AG04450 (cell line): ENCODE measurements around the gene SLC10A3. TPM values are rescaled to one million over a fixed set of nuclear protein-coding genes. Genes with fewer than 3 reads are reported as not detected.

Experiments
- CTCF ChIA-PET: fragments of 300-600, 350-600 bp; formaldehyde crosslinking; extraction: SDS; loops from one replicate; lab custom pipeline; 2022; ENCODE audit warnings: antibody characterized with exemption, inconsistent platforms; lab: Charles Lee
- POLR2A ChIA-PET: fragments of 350-600 bp; formaldehyde crosslinking; extraction: SDS; loops from one replicate; lab custom pipeline; 2021; ENCODE audit warnings: antibody characterized with exemption, inconsistent platforms; lab: Yijun Ruan, JAX
- DNase-seq: peaks from one replicate; pipeline ENCODE4 v3.0.0-alpha.2; 2011; ENCODE audit warnings: low read depth, low spot score
- H3K27ac ChIP-seq: one replicate; pipeline ENCODE4 v1.5.1; 2012; ENCODE audit warnings: low read depth, low read length, control low read depth
- H3K27me3 ChIP-seq: one replicate; pipeline ENCODE4 v1.6.0; 2012; ENCODE audit warnings: low read length; ENCODE audit not compliant: control insufficient read depth, insufficient read depth
- H3K4me3 ChIP-seq: 2 replicates; pipeline ENCODE4 v1.5.1; 2011; ENCODE audit warnings: mild to moderate bottlenecking, low read depth, low read length, control low read depth
- H3K9me3 ChIP-seq: 2 replicates; pipeline ENCODE4 v1.5.1; 2012; ENCODE audit warnings: low read length; ENCODE audit not compliant: control insufficient read depth, insufficient read depth
- polyA plus RNA-seq: library from polyadenylated mRNA; depleted of rRNA; stranded (reverse); fragments of >200 nt; gene quantifications from 2 replicates; pipeline ENCODE4 v1.2.3, GENCODE V29; 2011
- TF ChIP-seq, protein P1 (sequence below): IDR thresholded peaks from 2 replicates; pipeline ENCODE4 v1.5.1; 2011; ENCODE audit warnings: low read depth, low read length, control low read depth, inconsistent platforms

Gene SLC10A3
- polyA plus RNA-seq, 1 experiment, result 10.1 TPM

GRCh38 chrX:154525606-154526490 lies 35.4 kb upstream of the SLC10A3 start:
- CTCF ChIA-PET, result interaction anchor here (1.4 kb wide), 1 partner anchor 127 kb away, joined by 5 read pairs; no protein-coding TSS in a partner anchor
- Histone ChIP-seq H3K9me3 (no peaks in the 10 kb centered on the region), H3K4me3 (no peak overlapping the region), H3K27me3 (no peaks in the 10 kb centered on the region), H3K27ac (no peak overlapping the region)
- TF ChIP-seq, protein P1, sequence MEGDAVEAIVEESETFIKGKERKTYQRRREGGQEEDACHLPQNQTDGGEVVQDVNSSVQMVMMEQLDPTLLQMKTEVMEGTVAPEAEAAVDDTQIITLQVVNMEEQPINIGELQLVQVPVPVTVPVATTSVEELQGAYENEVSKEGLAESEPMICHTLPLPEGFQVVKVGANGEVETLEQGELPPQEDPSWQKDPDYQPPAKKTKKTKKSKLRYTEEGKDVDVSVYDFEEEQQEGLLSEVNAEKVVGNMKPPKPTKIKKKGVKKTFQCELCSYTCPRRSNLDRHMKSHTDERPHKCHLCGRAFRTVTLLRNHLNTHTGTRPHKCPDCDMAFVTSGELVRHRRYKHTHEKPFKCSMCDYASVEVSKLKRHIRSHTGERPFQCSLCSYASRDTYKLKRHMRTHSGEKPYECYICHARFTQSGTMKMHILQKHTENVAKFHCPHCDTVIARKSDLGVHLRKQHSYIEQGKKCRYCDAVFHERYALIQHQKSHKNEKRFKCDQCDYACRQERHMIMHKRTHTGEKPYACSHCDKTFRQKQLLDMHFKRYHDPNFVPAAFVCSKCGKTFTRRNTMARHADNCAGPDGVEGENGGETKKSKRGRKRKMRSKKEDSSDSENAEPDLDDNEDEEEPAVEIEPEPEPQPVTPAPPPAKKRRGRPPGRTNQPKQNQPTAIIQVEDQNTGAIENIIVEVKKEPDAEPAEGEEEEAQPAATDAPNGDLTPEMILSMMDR, result no peak
- POLR2A ChIA-PET, result interaction anchor here (0.6 kb wide), 1 partner anchor 16 kb away, joined by 3 read pairs; no protein-coding TSS in a partner anchor
- no peak for DNase-seq

- no peak overlapping the region for H3K27ac ChIP-seq
- ChIA-PET POLR2A (no interaction called here), CTCF (no interaction called here)
- no peaks in the 10 kb centered on the region for H3K27me3 ChIP-seq
- no peaks in the 10 kb centered on the region for H3K9me3 ChIP-seq
- H3K4me3 ChIP-seq, result no peak overlapping the region
- TF ChIP-seq, protein P1, result no peak
- DNase-seq, result no peak
These were observed 29.0 kb upstream of the SLC10A3 start for GRCh38 chrX:154519389-154519788.

- no peaks in the 10 kb centered on the region for H3K27me3 ChIP-seq
- H3K9me3 ChIP-seq, result no peaks in the 10 kb centered on the region
- peak overlapping the region; percentile 81 for H3K27ac ChIP-seq
- CTCF ChIA-PET, result interaction anchor here (2.9 kb wide), 1 partner anchor 10 kb away, joined by 12 read pairs; no protein-coding TSS in a partner anchor
- H3K4me3 ChIP-seq, result peak overlapping the region; percentile 50; the same call in 1 of the 2 replicates
- no peak for DNase-seq
- POLR2A ChIA-PET, result interaction anchor here (0.6 to 2.7 kb wide), 3 partner anchors 24 to 30 kb away, joined by 3 to 12 read pairs (median 8); partner anchors contain the start of genes IKBKG and SLC10A3
- TF ChIP-seq, protein P1, result no peak
These were observed 26.8 kb upstream of the SLC10A3 start for GRCh38 chrX:154517101-154517781.

GRCh38 chrX:154516656-154517100 lies 26.2 kb upstream of the SLC10A3 start:
- POLR2A ChIA-PET, result interaction anchor here (0.6 to 2.7 kb wide), 4 partner anchors 11 to 38 kb away, joined by 3 to 12 read pairs (median 6); partner anchors contain the start of genes LAGE3 and SLC10A3
- Histone ChIP-seq H3K27ac (peak overlapping the region; percentile 81), H3K9me3 (no peaks in the 10 kb centered on the region), H3K27me3 (no peaks in the 10 kb centered on the region), H3K4me3 (peak overlapping the region; percentile 50)
- no peak for DNase-seq
- TF ChIP-seq, protein P1, result no peak
- CTCF ChIA-PET, result interaction anchor here (2.9 kb wide), 1 partner anchor 11 kb away, joined by 12 read pairs; no protein-coding TSS in a partner anchor
